Testis (tissue), 2 donors: ENCODE measurements around the gene TSKU.

Source experiments
- POLR2A ChIP-seq: fragments of 450-650 bp; IDR thresholded peaks from one replicate; pipeline ENCODE4 v1.6.1; 2017; ENCODE audit warnings: antibody characterized with exemption, mild to moderate bottlenecking, moderate library complexity
- TF ChIP-seq, protein P1 (sequence below), 3 experiments: fragments of 450-650 bp in 2 of 3; fragments of 200-600 bp in 1 of 3; sonication (generic) in 1 of 3; IDR thresholded peaks; one replicate each; pipeline ENCODE4 v1.5.1; 2016 to 2019; ENCODE audit warnings: antibody characterized with exemption in 3 of 3, mild to moderate bottlenecking in 2 of 3, moderate library complexity in 1 of 3

DNA sequence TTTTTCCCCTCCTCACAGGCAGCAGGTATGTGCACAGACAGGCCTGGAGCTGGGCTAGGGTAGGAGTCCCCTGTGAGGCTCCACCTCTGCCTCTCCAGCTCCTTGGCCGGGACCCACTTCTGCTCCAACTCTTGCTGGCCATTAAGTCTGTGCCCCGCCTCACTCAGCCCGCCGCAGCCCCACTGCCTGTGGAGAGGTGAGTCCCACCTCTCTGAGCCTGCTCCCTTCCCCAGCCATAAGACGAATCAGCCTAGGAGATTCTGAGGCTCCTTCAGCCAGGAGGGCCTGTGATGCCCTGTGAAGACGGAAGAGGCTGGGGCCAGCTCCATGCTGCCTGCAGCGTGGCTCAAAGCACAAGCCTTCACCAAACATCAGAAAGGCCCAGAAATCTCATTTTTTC lies 23.0 kb downstream of the TSKU start:
- no peak for TF ChIP-seq POLR2A
- TF ChIP-seq, protein P1, sequence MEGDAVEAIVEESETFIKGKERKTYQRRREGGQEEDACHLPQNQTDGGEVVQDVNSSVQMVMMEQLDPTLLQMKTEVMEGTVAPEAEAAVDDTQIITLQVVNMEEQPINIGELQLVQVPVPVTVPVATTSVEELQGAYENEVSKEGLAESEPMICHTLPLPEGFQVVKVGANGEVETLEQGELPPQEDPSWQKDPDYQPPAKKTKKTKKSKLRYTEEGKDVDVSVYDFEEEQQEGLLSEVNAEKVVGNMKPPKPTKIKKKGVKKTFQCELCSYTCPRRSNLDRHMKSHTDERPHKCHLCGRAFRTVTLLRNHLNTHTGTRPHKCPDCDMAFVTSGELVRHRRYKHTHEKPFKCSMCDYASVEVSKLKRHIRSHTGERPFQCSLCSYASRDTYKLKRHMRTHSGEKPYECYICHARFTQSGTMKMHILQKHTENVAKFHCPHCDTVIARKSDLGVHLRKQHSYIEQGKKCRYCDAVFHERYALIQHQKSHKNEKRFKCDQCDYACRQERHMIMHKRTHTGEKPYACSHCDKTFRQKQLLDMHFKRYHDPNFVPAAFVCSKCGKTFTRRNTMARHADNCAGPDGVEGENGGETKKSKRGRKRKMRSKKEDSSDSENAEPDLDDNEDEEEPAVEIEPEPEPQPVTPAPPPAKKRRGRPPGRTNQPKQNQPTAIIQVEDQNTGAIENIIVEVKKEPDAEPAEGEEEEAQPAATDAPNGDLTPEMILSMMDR (IDR thresholded peaks at IDR 0.05): no peak
